Prostate gland (tissue), 2 donors: ENCODE data around the gene C6orf89. TPM values are rescaled to one million over a fixed set of nuclear protein-coding genes. Genes with fewer than 3 reads are reported as not detected.

Source experiments
- DNase-seq: peaks from one replicate; pipeline ENCODE4 v3.0.0-alpha.2; 2019; ENCODE audit warnings: low spot score
- H3K27ac ChIP-seq, 2 donors: fragments of 200-600 bp; sonication (generic); 2 replicates each; pipeline ENCODE4 v1.5.1; 2017 to 2019
- H3K27me3 ChIP-seq: fragments of 200-600 bp; sonication (generic); replicated peaks from 2 replicates; pipeline ENCODE4 v1.5.1; 2019; ENCODE audit not compliant: insufficient read depth
- H3K36me3 ChIP-seq, 2 donors: fragments of 200-600 bp; sonication (generic); 1 replicate in 1 of 2; 2 replicates in 1 of 2; pipeline versions ENCODE4 v1.5.1 to v1.8.1; 2017 to 2019
- H3K4me1 ChIP-seq: fragments of 200-600 bp; sonication (generic); replicated peaks from 2 replicates; pipeline ENCODE4 v1.5.1; 2019
- H3K4me3 ChIP-seq, 2 donors: fragments of 200-600 bp; sonication (generic); 2 replicates each; pipeline ENCODE4 v1.5.1; 2017 to 2019
- H3K9me3 ChIP-seq: fragments of 200-600 bp; sonication (generic); 2 replicates; pipeline ENCODE4 v1.5.1; 2017
- POLR2A ChIP-seq: fragments of 450-650 bp; IDR thresholded peaks from one replicate; pipeline ENCODE4 v1.6.1; 2016; ENCODE audit warnings: antibody characterized with exemption, mild to moderate bottlenecking
- POLR2AphosphoS5 ChIP-seq: sonication (generic); formaldehyde crosslinking; IDR thresholded peaks from one replicate; pipeline ENCODE4 v1.6.1; 2017; ENCODE audit warnings: antibody characterized with exemption
- WGBS: methylation state at CpG from one replicate; pipeline ENCODE4 v1.1.5; 2018; 5-methylcytosine and 5-hydroxymethylcytosine counted together
- intact Hi-C: fragments of 100-400 bp; cut with DNase I; formaldehyde crosslinking; loops from one replicate; pipeline ENCODE4 v1.14.2; 2022
- total RNA-seq, 2 donors: library from RNA; depleted of rRNA; stranded (reverse); fragments of >200 nt; gene quantifications; one replicate each; pipeline ENCODE4 v1.1.0, GENCODE V29; 2016
- TF ChIP-seq, protein P1 (sequence below), 4 experiments: fragments of 200-600 bp in 2 of 4; fragments of 450-650 bp in 2 of 4; sonication (generic) in 2 of 4; IDR thresholded peaks; 1 replicate in 3 of 4; 2 replicates in 1 of 4; pipeline ENCODE4 v1.5.1; 2016 to 2019; ENCODE audit warnings: antibody characterized with exemption in 4 of 4, mild to moderate bottlenecking in 2 of 4, moderate library complexity in 2 of 4

Gene C6orf89
- total RNA-seq, 2 donors from 2014 or later, result 54.9 to 96.9 TPM

DNA sequence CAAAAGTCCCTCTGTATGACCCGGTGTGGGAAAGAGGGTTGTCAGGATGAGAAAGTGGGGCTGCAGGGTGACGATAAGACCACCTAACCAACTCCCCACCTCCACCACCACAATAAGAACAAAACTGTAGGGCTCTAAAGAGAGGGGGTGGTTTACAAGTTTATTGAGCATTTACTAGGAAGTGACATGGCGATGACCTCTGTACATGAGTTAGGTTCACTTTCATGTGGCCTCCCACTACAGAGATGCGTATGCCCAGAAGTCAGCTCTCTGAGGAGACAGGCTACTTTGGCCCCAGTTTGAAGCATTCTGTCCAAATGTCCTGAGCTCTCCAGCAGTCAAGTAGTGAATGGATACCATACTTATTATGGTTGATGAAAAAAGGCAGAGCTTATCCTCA is 40.1 kb downstream of the C6orf89 start:
- no peaks in the 10 kb centered on the region for H3K27me3 ChIP-seq
- no peak for DNase-seq
- no peak overlapping the region for H3K27ac ChIP-seq
- 87% methylated on average over 4 of the region's 4 CpGs for WGBS
- no peaks in the 10 kb centered on the region for H3K36me3 ChIP-seq
- intact Hi-C loops, result no loop called here
- no peaks in the 10 kb centered on the region for H3K4me1 ChIP-seq
- TF ChIP-seq, protein P1, sequence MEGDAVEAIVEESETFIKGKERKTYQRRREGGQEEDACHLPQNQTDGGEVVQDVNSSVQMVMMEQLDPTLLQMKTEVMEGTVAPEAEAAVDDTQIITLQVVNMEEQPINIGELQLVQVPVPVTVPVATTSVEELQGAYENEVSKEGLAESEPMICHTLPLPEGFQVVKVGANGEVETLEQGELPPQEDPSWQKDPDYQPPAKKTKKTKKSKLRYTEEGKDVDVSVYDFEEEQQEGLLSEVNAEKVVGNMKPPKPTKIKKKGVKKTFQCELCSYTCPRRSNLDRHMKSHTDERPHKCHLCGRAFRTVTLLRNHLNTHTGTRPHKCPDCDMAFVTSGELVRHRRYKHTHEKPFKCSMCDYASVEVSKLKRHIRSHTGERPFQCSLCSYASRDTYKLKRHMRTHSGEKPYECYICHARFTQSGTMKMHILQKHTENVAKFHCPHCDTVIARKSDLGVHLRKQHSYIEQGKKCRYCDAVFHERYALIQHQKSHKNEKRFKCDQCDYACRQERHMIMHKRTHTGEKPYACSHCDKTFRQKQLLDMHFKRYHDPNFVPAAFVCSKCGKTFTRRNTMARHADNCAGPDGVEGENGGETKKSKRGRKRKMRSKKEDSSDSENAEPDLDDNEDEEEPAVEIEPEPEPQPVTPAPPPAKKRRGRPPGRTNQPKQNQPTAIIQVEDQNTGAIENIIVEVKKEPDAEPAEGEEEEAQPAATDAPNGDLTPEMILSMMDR (IDR thresholded peaks at IDR 0.05), result no peak
- TF ChIP-seq POLR2A, result no peak
- TF ChIP-seq POLR2AphosphoS5, result no peak
- H3K4me3 ChIP-seq, result no peak overlapping the region
- H3K9me3 ChIP-seq, result no peaks in the 10 kb centered on the region

DNA sequence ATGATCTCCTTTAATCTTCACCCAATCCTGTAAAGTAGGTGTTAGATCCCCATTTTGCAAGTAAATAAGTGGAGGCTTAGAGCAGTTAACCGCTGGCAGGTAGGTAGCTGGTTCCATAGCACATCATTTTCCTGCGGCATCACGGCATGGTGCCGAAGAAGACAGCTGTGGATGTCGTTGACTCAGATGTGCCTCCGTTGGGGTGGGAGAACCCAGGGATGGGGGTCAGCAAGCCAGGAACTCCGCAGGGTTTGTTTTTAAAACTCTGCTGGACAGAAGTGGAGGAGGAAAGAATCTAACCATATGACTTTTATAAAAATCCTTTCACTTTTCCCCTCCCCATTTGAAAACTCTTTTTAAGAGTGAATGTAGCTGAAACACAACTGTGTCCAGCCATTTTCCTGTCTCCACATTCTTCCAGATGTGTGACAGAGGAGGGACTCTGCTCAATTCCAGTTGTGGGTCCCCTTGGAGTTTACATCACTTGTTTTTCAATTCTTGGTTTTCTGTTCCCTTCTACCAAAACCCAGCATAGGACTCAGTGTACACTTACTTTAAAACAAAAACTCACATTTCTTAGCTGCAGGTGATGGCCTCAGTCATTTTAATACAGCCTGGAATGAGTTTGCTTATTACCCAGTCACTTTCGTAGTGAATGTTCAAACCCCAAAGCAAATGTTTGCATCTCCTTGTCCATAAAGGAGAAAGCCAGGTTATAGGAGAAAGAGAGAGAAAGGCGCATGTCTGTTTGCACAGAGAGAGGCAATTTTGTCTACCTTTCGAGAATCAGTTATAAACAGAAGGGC is 41.2 kb downstream of the C6orf89 start:
- WGBS, result 84% methylated on average over 10 of the region's 10 CpGs
- Histone ChIP-seq H3K36me3 (no peaks in the 10 kb centered on the region), H3K4me1 (no peaks in the 10 kb centered on the region), H3K9me3 (no peaks in the 10 kb centered on the region), H3K27ac (peak overlapping the region in 1 of 2 donors; percentile 1), H3K27me3 (no peaks in the 10 kb centered on the region), H3K4me3 (no peak overlapping the region)
- intact Hi-C loops, result no loop called here
- TF ChIP-seq POLR2A (no peak), POLR2AphosphoS5 (no peak)
- TF ChIP-seq, protein P1 (IDR thresholded peaks at IDR 0.05), result no peak
- DNase-seq, result no peak

DNA sequence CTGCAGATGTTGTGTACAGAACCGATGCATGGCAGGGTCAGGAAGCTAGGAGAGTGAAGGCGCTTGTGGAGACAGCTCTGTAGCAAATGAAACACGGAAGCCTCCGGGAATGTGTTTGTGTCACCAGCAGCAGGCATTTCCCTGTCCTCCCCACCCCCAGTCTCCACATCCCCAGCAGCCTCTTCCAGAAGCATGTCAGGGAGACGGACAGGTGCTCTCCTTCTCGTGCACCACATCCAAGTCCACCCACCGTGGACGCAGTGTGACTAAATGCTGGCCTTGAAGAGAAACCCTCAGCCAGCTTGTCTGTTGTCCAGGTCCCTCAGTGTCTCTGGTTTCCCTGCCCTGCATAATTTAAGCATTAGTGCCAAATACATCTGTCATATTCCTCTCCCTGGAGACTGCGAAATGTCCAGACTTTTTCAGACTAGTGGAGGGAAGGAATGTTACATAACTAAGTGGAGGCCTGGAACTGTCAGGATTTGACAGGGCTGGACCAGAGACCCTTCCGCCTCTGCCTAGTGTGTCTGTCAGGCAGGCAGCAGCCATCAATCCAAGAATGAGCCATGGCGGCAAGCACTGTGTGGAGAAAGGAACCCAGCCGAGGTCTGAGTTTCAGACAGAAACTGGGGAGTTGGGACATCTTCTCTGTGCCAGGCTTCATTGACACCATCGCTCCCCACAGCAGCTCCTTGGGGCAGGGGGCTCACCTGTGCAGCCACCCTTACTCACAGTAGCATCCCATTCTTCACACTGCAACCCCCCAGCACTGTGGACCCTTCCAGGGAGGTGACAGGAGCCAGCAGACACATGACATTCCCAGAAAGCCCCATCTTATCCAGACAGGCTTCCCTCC is 42.2 kb downstream of the C6orf89 start:
- Histone ChIP-seq H3K9me3 (no peaks in the 10 kb centered on the region), H3K27me3 (no peaks in the 10 kb centered on the region), H3K4me3 (no peak overlapping the region), H3K27ac (peak overlapping the region in 1 of 2 donors; percentile 1), H3K4me1 (no peaks in the 10 kb centered on the region), H3K36me3 (no peaks in the 10 kb centered on the region)
- 60% methylated on average over 13 of the region's 13 CpGs for WGBS
- no peak for TF ChIP-seq POLR2AphosphoS5
- TF ChIP-seq POLR2A, result no peak
- TF ChIP-seq, protein P1 (IDR thresholded peaks at IDR 0.05), result no peak
- intact Hi-C loops, result no loop called here
- DNase-seq, result no peak

DNA sequence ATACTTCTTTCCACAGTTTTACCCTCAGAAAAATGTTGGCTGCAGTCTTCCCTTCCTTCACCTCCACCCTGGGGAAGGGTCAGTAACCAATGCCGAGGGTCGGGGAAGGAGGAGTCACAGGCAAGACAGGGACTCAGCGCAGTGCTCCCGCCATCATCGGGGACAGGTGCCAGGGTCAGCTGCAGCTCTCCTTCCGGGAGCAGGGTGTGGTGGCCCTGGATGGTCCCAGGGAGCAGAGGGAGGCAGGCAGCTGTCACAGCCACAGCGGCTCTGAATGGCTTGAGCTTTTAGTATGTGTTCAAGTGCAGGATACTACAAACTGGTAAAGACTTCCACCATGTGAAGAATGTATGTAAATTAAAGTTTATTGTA is 42.8 kb downstream of the C6orf89 start:
- H3K9me3 ChIP-seq, result no peaks in the 10 kb centered on the region
- no peaks in the 10 kb centered on the region for H3K27me3 ChIP-seq
- H3K36me3 ChIP-seq, result no peaks in the 10 kb centered on the region
- no peaks in the 10 kb centered on the region for H3K4me1 ChIP-seq
- intact Hi-C loops, result no loop called here
- 81% methylated on average over 7 of the region's 7 CpGs for WGBS
- H3K27ac ChIP-seq, result no peak overlapping the region
- TF ChIP-seq POLR2AphosphoS5 (no peak), POLR2A (no peak)
- TF ChIP-seq, protein P1 (IDR thresholded peaks at IDR 0.05), result no peak
- H3K4me3 ChIP-seq, result no peak overlapping the region
- no peak for DNase-seq
